ENCODE data around the gene TRIM28.

DNA sequence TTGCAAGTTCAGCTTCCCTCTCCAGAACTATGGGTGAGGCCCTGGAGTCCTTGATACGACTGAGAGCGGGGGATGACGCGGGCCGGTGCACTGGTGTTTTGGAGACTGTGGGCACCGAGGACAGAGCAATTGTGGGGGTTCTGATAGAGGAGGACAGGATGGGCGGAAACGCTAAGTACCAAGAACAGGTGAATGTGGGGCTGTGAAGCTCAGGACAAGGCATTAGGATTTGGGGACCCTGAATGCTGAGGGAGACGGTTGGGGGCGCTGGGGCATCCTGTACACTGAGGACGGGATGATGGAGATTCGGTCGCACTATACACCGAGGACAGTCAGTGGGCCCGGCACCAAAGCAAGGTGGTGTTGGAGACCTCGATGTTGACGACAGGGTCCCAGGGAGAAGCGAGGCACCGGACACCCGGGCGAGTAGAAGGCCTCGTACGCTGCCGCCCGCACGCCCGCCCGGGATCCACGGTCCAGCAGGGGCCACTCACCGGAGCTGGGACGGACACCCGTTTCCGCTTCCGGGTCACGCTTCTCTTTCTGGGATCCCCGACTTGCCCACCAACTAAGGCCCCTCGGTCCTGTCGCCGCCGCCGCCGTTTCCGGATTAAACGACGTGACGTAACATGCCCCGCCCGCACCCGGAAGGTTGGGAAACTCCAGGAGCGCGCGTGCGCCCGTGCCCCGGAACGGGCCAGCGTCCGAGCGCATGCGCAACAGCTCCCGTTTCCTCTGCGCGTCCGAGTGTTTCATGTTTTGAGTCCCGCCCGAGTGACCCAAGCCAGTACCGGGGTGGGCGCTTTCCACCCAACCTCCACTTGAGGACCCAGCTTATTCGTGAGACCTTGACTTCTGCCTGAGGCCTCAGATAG, 10.9 kb downstream of the TRIM28 start, which contains the start of gene CHMP2A:
- TF ChIP-seq POLR2A (IDR thresholded peaks at IDR 0.05), result peak in 1 of 4 donors; percentile 22
- TF ChIP-seq POLR2AphosphoS5 (IDR thresholded peaks at IDR 0.05), result peak; percentile 53 to 97 (median 83)
- TF ChIP-seq, protein P1, sequence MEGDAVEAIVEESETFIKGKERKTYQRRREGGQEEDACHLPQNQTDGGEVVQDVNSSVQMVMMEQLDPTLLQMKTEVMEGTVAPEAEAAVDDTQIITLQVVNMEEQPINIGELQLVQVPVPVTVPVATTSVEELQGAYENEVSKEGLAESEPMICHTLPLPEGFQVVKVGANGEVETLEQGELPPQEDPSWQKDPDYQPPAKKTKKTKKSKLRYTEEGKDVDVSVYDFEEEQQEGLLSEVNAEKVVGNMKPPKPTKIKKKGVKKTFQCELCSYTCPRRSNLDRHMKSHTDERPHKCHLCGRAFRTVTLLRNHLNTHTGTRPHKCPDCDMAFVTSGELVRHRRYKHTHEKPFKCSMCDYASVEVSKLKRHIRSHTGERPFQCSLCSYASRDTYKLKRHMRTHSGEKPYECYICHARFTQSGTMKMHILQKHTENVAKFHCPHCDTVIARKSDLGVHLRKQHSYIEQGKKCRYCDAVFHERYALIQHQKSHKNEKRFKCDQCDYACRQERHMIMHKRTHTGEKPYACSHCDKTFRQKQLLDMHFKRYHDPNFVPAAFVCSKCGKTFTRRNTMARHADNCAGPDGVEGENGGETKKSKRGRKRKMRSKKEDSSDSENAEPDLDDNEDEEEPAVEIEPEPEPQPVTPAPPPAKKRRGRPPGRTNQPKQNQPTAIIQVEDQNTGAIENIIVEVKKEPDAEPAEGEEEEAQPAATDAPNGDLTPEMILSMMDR (IDR thresholded peaks at IDR 0.05), result no peak
- TF ChIP-seq EP300 (IDR thresholded peaks at IDR 0.05), result no peak

All from stomach (tissue), 4 donors.